ENCODE measurements around the gene DIS3L. TPM values are rescaled to one million over a fixed set of nuclear protein-coding genes. Genes with fewer than 3 reads are reported as not detected.

The DIS3L gene
- total and polyA plus RNA-seq, 2 of the 13 experiments (the other 11 are each of a cell fraction or from before 2014, with no cell fraction given): 21.0 to 50.5 TPM

DNA sequence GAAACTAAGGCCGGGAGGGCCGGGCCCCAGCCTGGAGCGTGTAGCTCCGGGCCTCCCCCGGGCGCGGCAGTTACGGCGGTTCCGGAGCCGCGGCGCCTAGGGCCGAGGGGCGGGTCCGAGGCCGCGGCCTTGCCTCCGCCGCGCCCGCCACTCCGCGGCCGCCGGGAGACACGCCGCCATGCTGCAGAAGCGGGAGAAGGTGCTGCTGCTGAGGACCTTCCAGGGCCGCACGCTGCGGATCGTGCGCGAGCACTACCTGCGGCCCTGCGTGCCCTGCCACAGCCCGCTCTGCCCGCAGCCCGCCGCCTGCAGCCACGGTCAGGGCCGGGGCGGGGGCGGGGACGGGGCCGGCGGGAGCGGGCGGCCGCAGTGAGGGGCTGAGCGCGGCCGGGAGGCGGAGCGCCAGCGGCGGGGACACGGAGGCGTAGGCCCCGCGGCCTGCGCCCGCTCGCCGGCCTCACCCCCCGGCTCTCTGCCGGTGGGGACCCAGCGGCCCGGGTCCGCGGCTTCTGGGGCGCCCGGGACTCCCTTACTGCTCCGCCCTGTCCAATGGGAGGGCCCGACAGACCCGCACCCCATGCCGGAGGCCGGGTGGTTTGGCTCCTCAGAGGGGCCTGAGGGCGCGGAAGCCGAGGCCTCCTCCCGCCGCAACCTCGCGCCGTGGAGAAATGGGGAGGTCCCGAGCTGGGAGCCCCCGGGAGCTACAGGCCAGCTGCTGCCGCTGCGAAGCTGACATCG is at the start of gene DIS3L (continued):
- peak; percentile 53; the same call in 1 of the 2 replicates for TF ChIP-seq ZNF773 (CRISPR knock-in tag; IDR thresholded peaks at IDR 0.05; ENCODE audit: borderline replicate concordance)
- TF ChIP-seq ZFP82 (CRISPR knock-in tag; IDR thresholded peaks at IDR 0.05; ENCODE audit: borderline replicate concordance): peak; percentile 69; the same call in 1 of the 2 replicates
- no peak for TF ChIP-seq IKZF1 (IDR thresholded peaks at IDR 0.05)
- TF ChIP-seq, protein P1, sequence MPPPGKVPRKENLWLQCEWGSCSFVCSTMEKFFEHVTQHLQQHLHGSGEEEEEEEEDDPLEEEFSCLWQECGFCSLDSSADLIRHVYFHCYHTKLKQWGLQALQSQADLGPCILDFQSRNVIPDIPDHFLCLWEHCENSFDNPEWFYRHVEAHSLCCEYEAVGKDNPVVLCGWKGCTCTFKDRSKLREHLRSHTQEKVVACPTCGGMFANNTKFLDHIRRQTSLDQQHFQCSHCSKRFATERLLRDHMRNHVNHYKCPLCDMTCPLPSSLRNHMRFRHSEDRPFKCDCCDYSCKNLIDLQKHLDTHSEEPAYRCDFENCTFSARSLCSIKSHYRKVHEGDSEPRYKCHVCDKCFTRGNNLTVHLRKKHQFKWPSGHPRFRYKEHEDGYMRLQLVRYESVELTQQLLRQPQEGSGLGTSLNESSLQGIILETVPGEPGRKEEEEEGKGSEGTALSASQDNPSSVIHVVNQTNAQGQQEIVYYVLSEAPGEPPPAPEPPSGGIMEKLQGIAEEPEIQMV (CRISPR knock-in tag; IDR thresholded peaks at IDR 0.05; ENCODE audit: low read depth): no peak
- TF ChIP-seq, protein P2, sequence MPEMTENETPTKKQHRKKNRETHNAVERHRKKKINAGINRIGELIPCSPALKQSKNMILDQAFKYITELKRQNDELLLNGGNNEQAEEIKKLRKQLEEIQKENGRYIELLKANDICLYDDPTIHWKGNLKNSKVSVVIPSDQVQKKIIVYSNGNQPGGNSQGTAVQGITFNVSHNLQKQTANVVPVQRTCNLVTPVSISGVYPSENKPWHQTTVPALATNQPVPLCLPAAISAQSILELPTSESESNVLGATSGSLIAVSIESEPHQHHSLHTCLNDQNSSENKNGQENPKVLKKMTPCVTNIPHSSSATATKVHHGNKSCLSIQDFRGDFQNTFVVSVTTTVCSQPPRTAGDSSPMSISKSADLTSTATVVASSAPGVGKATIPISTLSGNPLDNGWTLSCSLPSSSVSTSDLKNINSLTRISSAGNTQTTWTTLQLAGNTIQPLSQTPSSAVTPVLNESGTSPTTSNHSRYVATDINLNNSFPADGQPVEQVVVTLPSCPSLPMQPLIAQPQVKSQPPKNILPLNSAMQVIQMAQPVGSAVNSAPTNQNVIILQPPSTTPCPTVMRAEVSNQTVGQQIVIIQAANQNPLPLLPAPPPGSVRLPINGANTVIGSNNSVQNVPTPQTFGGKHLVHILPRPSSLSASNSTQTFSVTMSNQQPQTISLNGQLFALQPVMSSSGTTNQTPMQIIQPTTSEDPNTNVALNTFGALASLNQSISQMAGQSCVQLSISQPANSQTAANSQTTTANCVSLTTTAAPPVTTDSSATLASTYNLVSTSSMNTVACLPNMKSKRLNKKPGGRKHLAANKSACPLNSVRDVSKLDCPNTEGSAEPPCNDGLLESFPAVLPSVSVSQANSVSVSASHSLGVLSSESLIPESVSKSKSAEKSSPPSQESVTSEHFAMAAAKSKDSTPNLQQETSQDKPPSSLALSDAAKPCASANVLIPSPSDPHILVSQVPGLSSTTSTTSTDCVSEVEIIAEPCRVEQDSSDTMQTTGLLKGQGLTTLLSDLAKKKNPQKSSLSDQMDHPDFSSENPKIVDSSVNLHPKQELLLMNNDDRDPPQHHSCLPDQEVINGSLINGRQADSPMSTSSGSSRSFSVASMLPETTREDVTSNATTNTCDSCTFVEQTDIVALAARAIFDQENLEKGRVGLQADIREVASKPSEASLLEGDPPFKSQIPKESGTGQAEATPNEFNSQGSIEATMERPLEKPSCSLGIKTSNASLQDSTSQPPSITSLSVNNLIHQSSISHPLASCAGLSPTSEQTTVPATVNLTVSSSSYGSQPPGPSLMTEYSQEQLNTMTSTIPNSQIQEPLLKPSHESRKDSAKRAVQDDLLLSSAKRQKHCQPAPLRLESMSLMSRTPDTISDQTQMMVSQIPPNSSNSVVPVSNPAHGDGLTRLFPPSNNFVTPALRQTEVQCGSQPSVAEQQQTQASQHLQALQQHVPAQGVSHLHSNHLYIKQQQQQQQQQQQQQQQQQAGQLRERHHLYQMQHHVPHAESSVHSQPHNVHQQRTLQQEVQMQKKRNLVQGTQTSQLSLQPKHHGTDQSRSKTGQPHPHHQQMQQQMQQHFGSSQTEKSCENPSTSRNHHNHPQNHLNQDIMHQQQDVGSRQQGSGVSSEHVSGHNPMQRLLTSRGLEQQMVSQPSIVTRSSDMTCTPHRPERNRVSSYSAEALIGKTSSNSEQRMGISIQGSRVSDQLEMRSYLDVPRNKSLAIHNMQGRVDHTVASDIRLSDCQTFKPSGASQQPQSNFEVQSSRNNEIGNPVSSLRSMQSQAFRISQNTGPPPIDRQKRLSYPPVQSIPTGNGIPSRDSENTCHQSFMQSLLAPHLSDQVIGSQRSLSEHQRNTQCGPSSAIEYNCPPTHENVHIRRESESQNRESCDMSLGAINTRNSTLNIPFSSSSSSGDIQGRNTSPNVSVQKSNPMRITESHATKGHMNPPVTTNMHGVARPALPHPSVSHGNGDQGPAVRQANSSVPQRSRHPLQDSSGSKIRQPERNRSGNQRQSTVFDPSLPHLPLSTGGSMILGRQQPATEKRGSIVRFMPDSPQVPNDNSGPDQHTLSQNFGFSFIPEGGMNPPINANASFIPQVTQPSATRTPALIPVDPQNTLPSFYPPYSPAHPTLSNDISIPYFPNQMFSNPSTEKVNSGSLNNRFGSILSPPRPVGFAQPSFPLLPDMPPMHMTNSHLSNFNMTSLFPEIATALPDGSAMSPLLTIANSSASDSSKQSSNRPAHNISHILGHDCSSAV (CRISPR knock-in tag; IDR thresholded peaks at IDR 0.05; ENCODE audit: borderline replicate concordance): no peak
- peak; percentile 71; the same call in 1 of the 2 replicates for TF ChIP-seq TMF1 (CRISPR knock-in tag; IDR thresholded peaks at IDR 0.05; ENCODE audit: low read depth)
- TF ChIP-seq ZNF251 (CRISPR knock-in tag; IDR thresholded peaks at IDR 0.05): no peak
- TF ChIP-seq ZNF83 (CRISPR knock-in tag; IDR thresholded peaks at IDR 0.05; ENCODE audit: borderline replicate concordance): 0 out of 2 replicates have a peak, but pooled peaks have one; percentile 11
- no peak for TF ChIP-seq TBX3 (IDR thresholded peaks at IDR 0.05; ENCODE audit: borderline replicate concordance)
- 0 out of 2 replicates have a peak, but pooled peaks have one; percentile 29 for TF ChIP-seq ZSCAN20 (CRISPR knock-in tag; IDR thresholded peaks at IDR 0.05; ENCODE audit: borderline replicate concordance)
- no peak for TF ChIP-seq SATB2 (CRISPR knock-in tag; IDR thresholded peaks at IDR 0.05)
- no peak for TF ChIP-seq NR2F6 (IDR thresholded peaks at IDR 0.05)
- TF ChIP-seq NR2F6 (CRISPR knock-in tag; IDR thresholded peaks at IDR 0.05): no peak
- no peak for TF ChIP-seq HNRNPL (IDR thresholded peaks at IDR 0.05; ENCODE audit: low read depth, low read length)
- peak; percentile 38; the same call in 1 of the 2 replicates for TF ChIP-seq TAF1 (CRISPR knock-in tag; IDR thresholded peaks at IDR 0.05)
- TF ChIP-seq NCOA5 (CRISPR knock-in tag; IDR thresholded peaks at IDR 0.05): no peak
- TF ChIP-seq, protein P3, sequence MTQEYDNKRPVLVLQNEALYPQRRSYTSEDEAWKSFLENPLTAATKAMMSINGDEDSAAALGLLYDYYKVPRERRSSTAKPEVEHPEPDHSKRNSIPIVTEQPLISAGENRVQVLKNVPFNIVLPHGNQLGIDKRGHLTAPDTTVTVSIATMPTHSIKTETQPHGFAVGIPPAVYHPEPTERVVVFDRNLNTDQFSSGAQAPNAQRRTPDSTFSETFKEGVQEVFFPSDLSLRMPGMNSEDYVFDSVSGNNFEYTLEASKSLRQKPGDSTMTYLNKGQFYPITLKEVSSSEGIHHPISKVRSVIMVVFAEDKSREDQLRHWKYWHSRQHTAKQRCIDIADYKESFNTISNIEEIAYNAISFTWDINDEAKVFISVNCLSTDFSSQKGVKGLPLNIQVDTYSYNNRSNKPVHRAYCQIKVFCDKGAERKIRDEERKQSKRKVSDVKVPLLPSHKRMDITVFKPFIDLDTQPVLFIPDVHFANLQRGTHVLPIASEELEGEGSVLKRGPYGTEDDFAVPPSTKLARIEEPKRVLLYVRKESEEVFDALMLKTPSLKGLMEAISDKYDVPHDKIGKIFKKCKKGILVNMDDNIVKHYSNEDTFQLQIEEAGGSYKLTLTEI (CRISPR knock-in tag; conservative IDR thresholded peaks at IDR 0.05): no peak
- peak; percentile 29; the same call in 1 of the 2 replicates for TF ChIP-seq BORCS8-MEF2B (CRISPR knock-in tag; IDR thresholded peaks at IDR 0.05)

Measured in HepG2 (cell line).